HEK293 (cell line): ENCODE data around the gene CCDC78.

ENCODE experiments used
- CTCF ChIA-PET: fragments of 350-600 bp; formaldehyde crosslinking; extraction: SDS; loops from one replicate; lab custom pipeline; 2021; ENCODE audit warnings: antibody characterized with exemption; lab: Yijun Ruan, JAX
- POLR2A ChIA-PET: fragments of 300-600 bp; formaldehyde crosslinking; extraction: SDS; loops from one replicate; lab custom pipeline; 2020; ENCODE audit warnings: antibody characterized with exemption, inconsistent platforms; lab: Yijun Ruan, JAX
- H3K27ac ChIP-seq: fragments of 200-500 bp; sonication (Bioruptor generic); 2 replicates; pipeline ENCODE4 v1.5.1; 2014; ENCODE audit warnings: low read depth, low read length, control low read depth, inconsistent platforms; ENCODE audit errors: extremely low read depth
- H3K36me3 ChIP-seq, 2 experiments: fragments of 200-500 bp in 1 of 2; sonication (Bioruptor generic) in 1 of 2; 1 replicate in 1 of 2; 2 replicates in 1 of 2; pipeline ENCODE4 v1.5.1; 2014 to 2017; ENCODE audit warnings: inconsistent platforms in 2 of 2, low read length in 2 of 2; ENCODE audit not compliant: control insufficient read depth in 2 of 2, insufficient read depth in 1 of 2
- H3K4me1 ChIP-seq: fragments of 200-500 bp; sonication (Bioruptor generic); 2 replicates; pipeline ENCODE4 v1.5.1; 2014; ENCODE audit warnings: mild to moderate bottlenecking, low read length, inconsistent platforms; ENCODE audit not compliant: control insufficient read depth, insufficient read depth
- H3K4me3 ChIP-seq: 2 replicates; pipeline ENCODE4 v1.5.1; 2011; ENCODE audit warnings: low read depth, mild to moderate bottlenecking, control low read depth, low read length, moderate library complexity
- H3K9me3 ChIP-seq: fragments of 200-500 bp; sonication (Bioruptor generic); 2 replicates; pipeline ENCODE4 v1.5.1; 2014; ENCODE audit warnings: low read depth, low read length, inconsistent platforms; ENCODE audit not compliant: control insufficient read depth, insufficient read depth
- AEBP2 ChIP-seq: fragments of 450-650 bp; formaldehyde crosslinking; IDR thresholded peaks from 2 replicates; pipeline ENCODE4 v1.5.1; 2016; ENCODE audit warnings: missing biosample characterization, missing genetic modification characterization, borderline replicate concordance
- BCL11B ChIP-seq: fragments of 450-650 bp; formaldehyde crosslinking; IDR thresholded peaks from 2 replicates; pipeline ENCODE4 v1.5.1; 2016; ENCODE audit warnings: low read depth, missing biosample characterization, missing genetic modification characterization
- KLF1 ChIP-seq: fragments of 450-650 bp; formaldehyde crosslinking; IDR thresholded peaks from 2 replicates; pipeline ENCODE4 v1.5.1; 2016; ENCODE audit warnings: missing biosample characterization, missing genetic modification characterization
- KLF8 ChIP-seq: fragments of 450-650 bp; formaldehyde crosslinking; IDR thresholded peaks from 2 replicates; pipeline ENCODE4 v1.5.1; 2016; ENCODE audit warnings: missing biosample characterization, missing genetic modification characterization
- KLF9 ChIP-seq: fragments of 450-650 bp; formaldehyde crosslinking; IDR thresholded peaks from 2 replicates; pipeline ENCODE4 v1.5.1; 2016; ENCODE audit warnings: missing biosample characterization, missing genetic modification characterization, low read depth
- OSR2 ChIP-seq: fragments of 450-650 bp; formaldehyde crosslinking; IDR thresholded peaks from 2 replicates; pipeline ENCODE4 v1.5.1; 2016; ENCODE audit warnings: missing biosample characterization, missing genetic modification characterization
- SCRT2 ChIP-seq: fragments of 450-650 bp; formaldehyde crosslinking; IDR thresholded peaks from 2 replicates; pipeline ENCODE4 v1.5.1; 2016; ENCODE audit warnings: missing biosample characterization, missing genetic modification characterization
- TCF7L2 ChIP-seq: IDR thresholded peaks from 2 replicates; pipeline ENCODE4 v1.6.1; 2011; ENCODE audit warnings: low read depth, mild to moderate bottlenecking, inconsistent platforms, low read length, moderate library complexity, borderline replicate concordance
- TRIM28 ChIP-seq: IDR thresholded peaks from 2 replicates; pipeline ENCODE4 v1.6.1; 2011; ENCODE audit warnings: low read length, control low read depth, borderline replicate concordance
- WT1 ChIP-seq: fragments of 450-650 bp; formaldehyde crosslinking; IDR thresholded peaks from 2 replicates; pipeline ENCODE4 v1.5.1; 2016; ENCODE audit warnings: missing biosample characterization, missing genetic modification characterization
- ZBTB1 ChIP-seq: fragments of 450-650 bp; formaldehyde crosslinking; IDR thresholded peaks from 2 replicates; pipeline ENCODE4 v1.5.1; 2016; ENCODE audit warnings: missing biosample characterization, missing genetic modification characterization
- ZBTB20 ChIP-seq: fragments of 450-650 bp; formaldehyde crosslinking; IDR thresholded peaks from 2 replicates; pipeline ENCODE4 v1.5.1; 2016; ENCODE audit warnings: missing biosample characterization, missing genetic modification characterization
- ZFP41 ChIP-seq: fragments of 450-650 bp; formaldehyde crosslinking; IDR thresholded peaks from 2 replicates; pipeline ENCODE4 v1.5.1; 2016; ENCODE audit warnings: missing biosample characterization, missing genetic modification characterization, borderline replicate concordance
- ZIC2 ChIP-seq: fragments of 450-650 bp; formaldehyde crosslinking; IDR thresholded peaks from 2 replicates; pipeline ENCODE4 v1.5.1; 2016; ENCODE audit warnings: missing biosample characterization, missing genetic modification characterization
- ZNF114 ChIP-seq: fragments of 450-650 bp; formaldehyde crosslinking; IDR thresholded peaks from 2 replicates; pipeline ENCODE4 v1.5.0; 2017; ENCODE audit warnings: missing biosample characterization, missing genetic modification characterization
- ZNF16 ChIP-seq: fragments of 450-650 bp; formaldehyde crosslinking; IDR thresholded peaks from 2 replicates; pipeline ENCODE4 v1.5.1; 2016; ENCODE audit warnings: low read depth, missing biosample characterization, missing genetic modification characterization
- ZNF214 ChIP-seq: fragments of 450-650 bp; formaldehyde crosslinking; IDR thresholded peaks from 2 replicates; pipeline ENCODE4 v1.5.1; 2017; ENCODE audit warnings: missing biosample characterization, mild to moderate bottlenecking, missing genetic modification characterization, borderline replicate concordance
- ZNF248 ChIP-seq: fragments of 450-650 bp; formaldehyde crosslinking; IDR thresholded peaks from 2 replicates; pipeline ENCODE4 v1.5.1; 2017; ENCODE audit warnings: missing biosample characterization, missing genetic modification characterization
- ZNF549 ChIP-seq: fragments of 450-650 bp; IDR thresholded peaks from 2 replicates; pipeline ENCODE4 v1.5.1; 2018; ENCODE audit warnings: missing biosample characterization, missing genetic modification characterization, mild to moderate bottlenecking, inconsistent platforms, moderate library complexity
- ZNF600 ChIP-seq: fragments of 450-650 bp; formaldehyde crosslinking; IDR thresholded peaks from 2 replicates; pipeline ENCODE4 v1.5.1; 2016; ENCODE audit warnings: missing biosample characterization, missing genetic modification characterization
- ZNF626 ChIP-seq: fragments of 450-650 bp; sonication (Bioruptor Pico); formaldehyde crosslinking; IDR thresholded peaks from 2 replicates; pipeline ENCODE4 v1.5.1; 2018; ENCODE audit warnings: missing biosample characterization, missing genetic modification characterization, inconsistent platforms
- ZNF654 ChIP-seq: fragments of 450-650 bp; formaldehyde crosslinking; IDR thresholded peaks from 2 replicates; pipeline ENCODE4 v1.5.1; 2016; ENCODE audit warnings: low read depth, missing biosample characterization, missing genetic modification characterization
- ZNF830 ChIP-seq: fragments of 450-650 bp; IDR thresholded peaks from 2 replicates; pipeline ENCODE4 v1.5.0; 2018; ENCODE audit warnings: missing biosample characterization, missing genetic modification characterization, low read depth, mild to moderate bottlenecking, moderate library complexity
- TF ChIP-seq, protein P1 (sequence below): fragments of 450-650 bp; formaldehyde crosslinking; IDR thresholded peaks from 2 replicates; pipeline ENCODE4 v1.5.0; 2017; ENCODE audit warnings: missing biosample characterization, missing genetic modification characterization, borderline replicate concordance
- TF ChIP-seq, protein P2 (sequence below): fragments of 450-650 bp; formaldehyde crosslinking; IDR thresholded peaks from 2 replicates; pipeline ENCODE4 v1.5.1; 2016; ENCODE audit warnings: missing biosample characterization, missing genetic modification characterization
- TF ChIP-seq, protein P3 (sequence below): fragments of 450-650 bp; formaldehyde crosslinking; IDR thresholded peaks from 2 replicates; pipeline ENCODE4 v1.5.1; 2016; ENCODE audit warnings: missing biosample characterization, missing genetic modification characterization
- TF ChIP-seq, protein P4 (sequence below): fragments of 450-650 bp; formaldehyde crosslinking; IDR thresholded peaks from 2 replicates; pipeline ENCODE4 v1.5.1; 2017; ENCODE audit warnings: missing biosample characterization, mild to moderate bottlenecking, missing genetic modification characterization, moderate library complexity

Gene CCDC78

DNA sequence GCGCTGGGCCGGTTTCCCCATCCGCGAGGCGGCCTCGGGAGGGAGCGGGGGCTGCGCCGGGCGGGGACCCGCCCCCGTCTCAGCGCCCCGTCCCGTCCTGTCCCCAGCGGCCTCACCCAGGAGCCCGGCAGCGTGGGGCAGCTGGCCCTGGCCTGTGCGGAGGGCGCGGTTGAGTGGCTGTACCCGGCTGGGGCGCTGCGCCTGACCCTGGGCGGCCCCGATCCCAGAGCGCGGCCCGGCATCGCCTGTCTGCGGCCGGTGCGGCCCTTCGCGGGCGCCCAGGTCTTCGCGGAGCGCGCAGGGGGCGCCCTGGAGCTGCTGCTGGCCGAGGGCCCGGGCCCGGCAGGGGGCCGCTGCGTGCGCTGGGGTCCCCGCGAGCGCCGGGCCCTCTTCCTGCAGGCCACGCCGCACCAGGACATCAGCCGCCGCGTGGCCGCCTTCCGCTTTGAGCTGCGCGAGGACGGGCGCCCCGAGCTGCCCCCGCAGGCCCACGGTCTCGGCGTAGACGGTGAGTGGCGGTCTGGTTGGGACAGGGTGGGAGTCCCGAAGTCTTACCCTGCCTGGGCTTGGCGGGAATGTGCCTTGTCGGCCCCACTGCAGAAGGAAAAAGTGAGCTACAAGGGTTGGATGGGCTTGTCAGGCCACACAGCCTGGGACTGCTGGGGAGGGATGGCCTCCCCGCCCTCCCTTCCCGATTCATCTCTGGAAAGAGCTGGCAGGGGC is 10.6 kb downstream of the CCDC78 start:
- H3K9me3 ChIP-seq = no peaks in the 10 kb centered on the region
- H3K4me1 ChIP-seq = peaks cover 10% of the 10 kb centered on the region
- CTCF ChIA-PET = interaction anchor here (0.6 to 3.9 kb wide), 6 partner anchors 8 to 73 kb away, joined by 3 to 38 read pairs (median 6); partner anchors contain the start of genes CCDC78, CHTF18 and RPUSD1
- POLR2A ChIA-PET = interaction anchor here (0.8 to 1.7 kb wide), 8 partner anchors 8 to 89 kb away, joined by 3 to 8 read pairs (median 4); partner anchors contain the start of genes CCDC78 and HAGHL
- peak overlapping the region; percentile 66; the same call in 1 of the 2 replicates for H3K27ac ChIP-seq
- H3K4me3 ChIP-seq = peak overlapping the region; percentile 44
- peaks cover 0 to 7% of the 10 kb centered on the region in 2 experiments; a peak in 1 of 3 replicates for H3K36me3 ChIP-seq
- TF ChIP-seq ZFP41 (tag by site-specific recombination) (no peak), KLF1 (tag by site-specific recombination) (no peak), AEBP2 (tag by site-specific recombination) (no peak), TCF7L2 (no peak), ZBTB1 (no peak), ZNF654 (no peak), ZNF248 (tag by site-specific recombination) (no peak), ZNF549 (tag by site-specific recombination) (no peak), ZNF626 (tag by site-specific recombination) (no peak), SCRT2 (tag by site-specific recombination) (no peak), KLF8 (peak; percentile 38; the same call in 1 of the 2 replicates), WT1 (tag by site-specific recombination) (peak; percentile 46; the same call in 1 of the 2 replicates), ZNF214 (tag by site-specific recombination) (no peak), ZIC2 (tag by site-specific recombination) (peak; percentile 66), ZBTB20 (peak; percentile 55; the same call in 1 of the 2 replicates), TRIM28 (no peak), ZNF114 (no peak), OSR2 (tag by site-specific recombination) (no peak), ZNF16 (tag by site-specific recombination) (no peak), BCL11B (tag by site-specific recombination) (no peak), ZNF830 (no peak), ZNF600 (tag by site-specific recombination) (peak; percentile 65), KLF9 (tag by site-specific recombination) (peak; percentile 35; the same call in 1 of the 2 replicates)
- TF ChIP-seq, protein P1, sequence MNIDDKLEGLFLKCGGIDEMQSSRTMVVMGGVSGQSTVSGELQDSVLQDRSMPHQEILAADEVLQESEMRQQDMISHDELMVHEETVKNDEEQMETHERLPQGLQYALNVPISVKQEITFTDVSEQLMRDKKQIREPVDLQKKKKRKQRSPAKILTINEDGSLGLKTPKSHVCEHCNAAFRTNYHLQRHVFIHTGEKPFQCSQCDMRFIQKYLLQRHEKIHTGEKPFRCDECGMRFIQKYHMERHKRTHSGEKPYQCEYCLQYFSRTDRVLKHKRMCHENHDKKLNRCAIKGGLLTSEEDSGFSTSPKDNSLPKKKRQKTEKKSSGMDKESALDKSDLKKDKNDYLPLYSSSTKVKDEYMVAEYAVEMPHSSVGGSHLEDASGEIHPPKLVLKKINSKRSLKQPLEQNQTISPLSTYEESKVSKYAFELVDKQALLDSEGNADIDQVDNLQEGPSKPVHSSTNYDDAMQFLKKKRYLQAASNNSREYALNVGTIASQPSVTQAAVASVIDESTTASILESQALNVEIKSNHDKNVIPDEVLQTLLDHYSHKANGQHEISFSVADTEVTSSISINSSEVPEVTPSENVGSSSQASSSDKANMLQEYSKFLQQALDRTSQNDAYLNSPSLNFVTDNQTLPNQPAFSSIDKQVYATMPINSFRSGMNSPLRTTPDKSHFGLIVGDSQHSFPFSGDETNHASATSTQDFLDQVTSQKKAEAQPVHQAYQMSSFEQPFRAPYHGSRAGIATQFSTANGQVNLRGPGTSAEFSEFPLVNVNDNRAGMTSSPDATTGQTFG (tag by site-specific recombination) = no peak
- TF ChIP-seq, protein P2, sequence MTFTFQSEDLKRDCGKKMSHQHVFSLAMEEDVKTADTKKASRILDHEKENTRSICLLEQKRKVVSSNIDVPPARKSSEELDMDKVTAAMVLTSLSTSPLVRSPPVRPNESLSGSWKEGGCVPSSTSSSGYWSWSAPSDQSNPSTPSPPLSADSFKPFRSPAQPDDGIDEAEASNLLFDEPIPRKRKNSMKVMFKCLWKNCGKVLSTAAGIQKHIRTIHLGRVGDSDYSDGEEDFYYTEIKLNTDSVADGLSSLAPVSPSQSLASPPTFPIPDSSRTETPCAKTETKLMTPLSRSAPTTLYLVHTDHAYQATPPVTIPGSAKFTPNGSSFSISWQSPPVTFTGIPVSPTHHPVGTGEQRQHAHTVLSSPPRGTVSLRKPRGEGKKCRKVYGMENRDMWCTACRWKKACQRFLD (tag by site-specific recombination) = no peak
- TF ChIP-seq, protein P3, sequence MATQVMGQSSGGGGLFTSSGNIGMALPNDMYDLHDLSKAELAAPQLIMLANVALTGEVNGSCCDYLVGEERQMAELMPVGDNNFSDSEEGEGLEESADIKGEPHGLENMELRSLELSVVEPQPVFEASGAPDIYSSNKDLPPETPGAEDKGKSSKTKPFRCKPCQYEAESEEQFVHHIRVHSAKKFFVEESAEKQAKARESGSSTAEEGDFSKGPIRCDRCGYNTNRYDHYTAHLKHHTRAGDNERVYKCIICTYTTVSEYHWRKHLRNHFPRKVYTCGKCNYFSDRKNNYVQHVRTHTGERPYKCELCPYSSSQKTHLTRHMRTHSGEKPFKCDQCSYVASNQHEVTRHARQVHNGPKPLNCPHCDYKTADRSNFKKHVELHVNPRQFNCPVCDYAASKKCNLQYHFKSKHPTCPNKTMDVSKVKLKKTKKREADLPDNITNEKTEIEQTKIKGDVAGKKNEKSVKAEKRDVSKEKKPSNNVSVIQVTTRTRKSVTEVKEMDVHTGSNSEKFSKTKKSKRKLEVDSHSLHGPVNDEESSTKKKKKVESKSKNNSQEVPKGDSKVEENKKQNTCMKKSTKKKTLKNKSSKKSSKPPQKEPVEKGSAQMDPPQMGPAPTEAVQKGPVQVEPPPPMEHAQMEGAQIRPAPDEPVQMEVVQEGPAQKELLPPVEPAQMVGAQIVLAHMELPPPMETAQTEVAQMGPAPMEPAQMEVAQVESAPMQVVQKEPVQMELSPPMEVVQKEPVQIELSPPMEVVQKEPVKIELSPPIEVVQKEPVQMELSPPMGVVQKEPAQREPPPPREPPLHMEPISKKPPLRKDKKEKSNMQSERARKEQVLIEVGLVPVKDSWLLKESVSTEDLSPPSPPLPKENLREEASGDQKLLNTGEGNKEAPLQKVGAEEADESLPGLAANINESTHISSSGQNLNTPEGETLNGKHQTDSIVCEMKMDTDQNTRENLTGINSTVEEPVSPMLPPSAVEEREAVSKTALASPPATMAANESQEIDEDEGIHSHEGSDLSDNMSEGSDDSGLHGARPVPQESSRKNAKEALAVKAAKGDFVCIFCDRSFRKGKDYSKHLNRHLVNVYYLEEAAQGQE (tag by site-specific recombination) = no peak
- TF ChIP-seq, protein P4, sequence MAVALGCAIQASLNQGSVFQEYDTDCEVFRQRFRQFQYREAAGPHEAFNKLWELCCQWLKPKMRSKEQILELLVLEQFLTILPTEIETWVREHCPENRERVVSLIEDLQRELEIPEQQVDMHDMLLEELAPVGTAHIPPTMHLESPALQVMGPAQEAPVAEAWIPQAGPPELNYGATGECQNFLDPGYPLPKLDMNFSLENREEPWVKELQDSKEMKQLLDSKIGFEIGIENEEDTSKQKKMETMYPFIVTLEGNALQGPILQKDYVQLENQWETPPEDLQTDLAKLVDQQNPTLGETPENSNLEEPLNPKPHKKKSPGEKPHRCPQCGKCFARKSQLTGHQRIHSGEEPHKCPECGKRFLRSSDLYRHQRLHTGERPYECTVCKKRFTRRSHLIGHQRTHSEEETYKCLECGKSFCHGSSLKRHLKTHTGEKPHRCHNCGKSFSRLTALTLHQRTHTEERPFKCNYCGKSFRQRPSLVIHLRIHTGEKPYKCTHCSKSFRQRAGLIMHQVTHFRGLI (tag by site-specific recombination) = peak; percentile 77
